A549 (cell line): ENCODE data around the gene LYPLA2.

Source experiments
- BHLHE40 ChIP-seq: IDR thresholded peaks from 2 replicates; pipeline ENCODE4 v1.6.1; 2012; ENCODE audit warnings: low read depth, low read length, inconsistent platforms
- CEBPB ChIP-seq, 2 experiments: fragments of >200 bp in 1 of 2; sonication (Bioruptor Twin) in 1 of 2; formaldehyde crosslinking in 1 of 2; IDR thresholded peaks; 2 replicates each; pipeline ENCODE4 v1.6.1; 2012 to 2016
- CTCF ChIP-seq: fragments of >200 bp; sonication (Bioruptor Twin); formaldehyde crosslinking; IDR thresholded peaks from 3 replicates; pipeline ENCODE4 v1.5.1; 2016
- ESRRA ChIP-seq: fragments of 150-350 bp; IDR thresholded peaks from 2 replicates; pipeline ENCODE4 v1.6.1; 2014; ENCODE audit warnings: mild to moderate bottlenecking, low read length, borderline replicate concordance
- HOXA7 ChIP-seq: fragments of 250-450 bp; sonication (Bioruptor Pico); IDR thresholded peaks from 2 replicates; pipeline ENCODE4 v1.5.0; 2020; ENCODE audit warnings: mild to moderate bottlenecking, moderate library complexity
- JUN ChIP-seq, 2 experiments: fragments of >200 bp; sonication (Bioruptor Twin); formaldehyde crosslinking; IDR thresholded peaks; 2 replicates in 1 of 2; 3 replicates in 1 of 2; pipeline ENCODE4 v1.6.1; 2016 to 2017
- MAFK ChIP-seq: fragments of 450-650 bp; IDR thresholded peaks from 2 replicates; pipeline ENCODE4 v1.6.1; 2014; ENCODE audit not compliant: partially characterized antibody
- MAX ChIP-seq: IDR thresholded peaks from 2 replicates; pipeline ENCODE4 v1.6.1; 2012
- PBX3 ChIP-seq: IDR thresholded peaks from 2 replicates; pipeline ENCODE4 v1.6.1; 2012
- POLR2A ChIP-seq: IDR thresholded peaks from 2 replicates; pipeline ENCODE4 v1.6.1; 2012; ENCODE audit warnings: mild to moderate bottlenecking, low read length
- RAD21 ChIP-seq, 2 experiments: fragments of >200 bp in 1 of 2; sonication (Bioruptor Twin) in 1 of 2; formaldehyde crosslinking in 1 of 2; IDR thresholded peaks in 1 of 2; conservative IDR thresholded peaks in 1 of 2; 2 replicates in 1 of 2; 3 replicates in 1 of 2; pipeline ENCODE4 v1.6.1; 2012 to 2018; ENCODE audit warnings: inconsistent platforms in 1 of 2
- RARB ChIP-seq: fragments of 250-450 bp; sonication (Bioruptor Pico); IDR thresholded peaks from 2 replicates; pipeline ENCODE4 v1.8.0; 2021; ENCODE audit warnings: mild to moderate bottlenecking, moderate library complexity
- RFX5 ChIP-seq: fragments of 450-650 bp; IDR thresholded peaks from 2 replicates; pipeline ENCODE4 v1.7.1; 2014; ENCODE audit warnings: antibody characterized with exemption, mild to moderate bottlenecking, moderate library complexity

- TF ChIP-seq CEBPB (IDR thresholded peaks at IDR 0.05) (no peak), MAX (no peak), MAFK (no peak), CTCF (no peak), POLR2A (no peak), ESRRA (no peak), RARB (CRISPR knock-in tag) (no peak), RFX5 (no peak), JUN (IDR thresholded peaks at IDR 0.05) (no peak), BHLHE40 (no peak), PBX3 (no peak), HOXA7 (CRISPR knock-in tag) (no peak), RAD21 (conservative IDR thresholded peaks at IDR 0.05 in 1 of 2, IDR thresholded peaks at IDR 0.05 in 1 of 2) (no peak)
These were observed 3.2 kb upstream of the LYPLA2 start for GRCh38 chr1:23787701-23788100.
